Sigmoid colon (tissue), 4 donors: ENCODE data around the gene ANTXR1.

ENCODE experiments used
- EP300 ChIP-seq, 4 donors: sonication (generic); formaldehyde crosslinking; IDR thresholded peaks; one replicate each; pipeline ENCODE4 v1.6.1; 2017; ENCODE audit warnings: antibody characterized with exemption in 4 of 4
- POLR2A ChIP-seq, 2 donors: fragments of 450-650 bp; IDR thresholded peaks; one replicate each; pipeline ENCODE4 v1.6.1; 2016; ENCODE audit warnings: antibody characterized with exemption in 2 of 2, mild to moderate bottlenecking in 2 of 2, moderate library complexity in 2 of 2
- POLR2AphosphoS5 ChIP-seq, 4 donors: sonication (generic); formaldehyde crosslinking; IDR thresholded peaks; one replicate each; pipeline ENCODE4 v1.6.1; 2017; ENCODE audit warnings: antibody characterized with exemption in 4 of 4
- TF ChIP-seq, protein P1 (sequence below), 4 experiments: fragments of 450-650 bp in 3 of 4; fragments of 200-600 bp in 1 of 4; IDR thresholded peaks; one replicate each; pipeline ENCODE4 v1.5.1; 2016 to 2019; ENCODE audit warnings: antibody characterized with exemption in 4 of 4, mild to moderate bottlenecking in 3 of 4, moderate library complexity in 2 of 4

GRCh38 chr2:69018678-69019095 is 5.7 kb downstream of the ANTXR1 start:
- TF ChIP-seq, protein P1, sequence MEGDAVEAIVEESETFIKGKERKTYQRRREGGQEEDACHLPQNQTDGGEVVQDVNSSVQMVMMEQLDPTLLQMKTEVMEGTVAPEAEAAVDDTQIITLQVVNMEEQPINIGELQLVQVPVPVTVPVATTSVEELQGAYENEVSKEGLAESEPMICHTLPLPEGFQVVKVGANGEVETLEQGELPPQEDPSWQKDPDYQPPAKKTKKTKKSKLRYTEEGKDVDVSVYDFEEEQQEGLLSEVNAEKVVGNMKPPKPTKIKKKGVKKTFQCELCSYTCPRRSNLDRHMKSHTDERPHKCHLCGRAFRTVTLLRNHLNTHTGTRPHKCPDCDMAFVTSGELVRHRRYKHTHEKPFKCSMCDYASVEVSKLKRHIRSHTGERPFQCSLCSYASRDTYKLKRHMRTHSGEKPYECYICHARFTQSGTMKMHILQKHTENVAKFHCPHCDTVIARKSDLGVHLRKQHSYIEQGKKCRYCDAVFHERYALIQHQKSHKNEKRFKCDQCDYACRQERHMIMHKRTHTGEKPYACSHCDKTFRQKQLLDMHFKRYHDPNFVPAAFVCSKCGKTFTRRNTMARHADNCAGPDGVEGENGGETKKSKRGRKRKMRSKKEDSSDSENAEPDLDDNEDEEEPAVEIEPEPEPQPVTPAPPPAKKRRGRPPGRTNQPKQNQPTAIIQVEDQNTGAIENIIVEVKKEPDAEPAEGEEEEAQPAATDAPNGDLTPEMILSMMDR (IDR thresholded peaks at IDR 0.05) = no peak
- TF ChIP-seq POLR2AphosphoS5 (IDR thresholded peaks at IDR 0.05) (no peak), POLR2A (IDR thresholded peaks at IDR 0.05) (no peak), EP300 (IDR thresholded peaks at IDR 0.05) (no peak)
